Stimulated activated CD4-positive, alpha-beta T cell treated with anti-CD3 and anti-CD28 coated beads, Interleukin-12 subunit alpha, Interleukin-12 subunit beta, amount 100 ng/mL, for 48 hours (primary cell): ENCODE measurements around the gene ULK1.
"Not testable (repeated sequence)": the region's sequence is repeated elsewhere in the genome, so short reads cannot be mapped to it uniquely, and the experiment has no call there.

Source experiments
- DNase-seq, 3 donors: peaks; one replicate each; pipeline ENCODE4 v3.0.0-alpha.2; 2020; ENCODE audit warnings: low read depth in 2 of 3, low spot score in 1 of 3

ULK1 gene

GRCh38 chr12:131885543-131886057 is 8.8 kb upstream of the ULK1 start:
- no peak for DNase-seq

GRCh38 chr12:131891722-131892121 is 2.7 kb upstream of the ULK1 start:
- not testable (repeated sequence) for DNase-seq

GRCh38 chr12:131892711-131893604 is 1.5 kb upstream of the ULK1 start:
- no peak for DNase-seq

- DNase-seq = no peak
Measured at GRCh38 chr12:131893605-131894312, 663 bp upstream of the ULK1 start.

GRCh38 chr12:131894981-131895639 is 688 bp downstream of the ULK1 start:
- DNase-seq = no peak

- DNase-seq = no peak
Measured at GRCh38 chr12:131895640-131896079, 1.2 kb downstream of the ULK1 start.

GRCh38 chr12:131896080-131896810 is 1.8 kb downstream of the ULK1 start:
- DNase-seq = peak; percentile 43 to 62 (median 50)

GRCh38 chr12:131896811-131897270 is 2.4 kb downstream of the ULK1 start:
- no peak for DNase-seq

- no peak for DNase-seq
Measured at GRCh38 chr12:131897276-131897675, 2.9 kb downstream of the ULK1 start.

GRCh38 chr12:131897875-131898274 is 3.5 kb downstream of the ULK1 start:
- no peak for DNase-seq

GRCh38 chr12:131900397-131900796 is 6.0 kb downstream of the ULK1 start:
- no peak for DNase-seq

- no peak for DNase-seq
Measured at GRCh38 chr12:131901431-131902331, 7.3 kb downstream of the ULK1 start.

- no peak for DNase-seq
Measured at GRCh38 chr12:131902332-131903241, 8.2 kb downstream of the ULK1 start.

- DNase-seq = no peak
Measured at GRCh38 chr12:131903270-131904255, 9.1 kb downstream of the ULK1 start.

- no peak for DNase-seq
Measured at GRCh38 chr12:131904346-131904745, 9.9 kb downstream of the ULK1 start.

- no peak for DNase-seq
Measured at GRCh38 chr12:131905081-131905629, 10.7 kb downstream of the ULK1 start.

GRCh38 chr12:131905630-131906091 is 11.2 kb downstream of the ULK1 start:
- DNase-seq = no peak
